GM20000 (cell line): ENCODE measurements around the gene SLC29A1.

Source experiments
- DNase-seq: peaks from one replicate; pipeline ENCODE4 v3.0.0; 2012; ENCODE audit warnings: low spot score
- CTCF ChIP-seq: IDR thresholded peaks from 2 replicates; pipeline ENCODE4 v1.5.1; 2012; ENCODE audit warnings: mild to moderate bottlenecking, control low read depth; ENCODE audit errors: extremely low read depth, missing control alignments

SLC29A1 gene

DNA sequence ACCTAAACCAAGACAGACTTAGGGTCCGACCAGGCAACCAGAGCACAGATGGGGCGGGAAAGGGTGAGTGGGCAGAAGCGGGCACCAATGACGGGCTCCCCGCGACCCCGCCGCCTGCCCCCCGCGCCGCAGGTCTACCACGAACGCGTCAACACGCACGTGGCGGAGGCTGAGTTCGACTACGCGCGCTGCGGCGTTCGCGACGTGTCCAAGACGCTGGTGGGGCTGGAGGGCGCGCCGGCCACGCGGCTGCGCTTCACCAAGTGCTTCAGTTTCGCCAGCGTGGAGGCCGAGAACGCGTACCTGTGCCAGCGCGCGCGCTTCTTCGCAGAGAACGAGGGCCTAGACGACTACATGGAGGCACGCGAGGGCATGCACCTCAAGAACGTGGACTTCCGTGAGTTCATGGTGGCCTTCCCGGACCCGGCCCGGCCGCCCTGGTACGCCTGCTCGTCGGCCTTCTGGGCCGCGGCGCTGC, 51.9 kb downstream of the SLC29A1 start:
- no peak for DNase-seq
- no peak for TF ChIP-seq CTCF

DNA sequence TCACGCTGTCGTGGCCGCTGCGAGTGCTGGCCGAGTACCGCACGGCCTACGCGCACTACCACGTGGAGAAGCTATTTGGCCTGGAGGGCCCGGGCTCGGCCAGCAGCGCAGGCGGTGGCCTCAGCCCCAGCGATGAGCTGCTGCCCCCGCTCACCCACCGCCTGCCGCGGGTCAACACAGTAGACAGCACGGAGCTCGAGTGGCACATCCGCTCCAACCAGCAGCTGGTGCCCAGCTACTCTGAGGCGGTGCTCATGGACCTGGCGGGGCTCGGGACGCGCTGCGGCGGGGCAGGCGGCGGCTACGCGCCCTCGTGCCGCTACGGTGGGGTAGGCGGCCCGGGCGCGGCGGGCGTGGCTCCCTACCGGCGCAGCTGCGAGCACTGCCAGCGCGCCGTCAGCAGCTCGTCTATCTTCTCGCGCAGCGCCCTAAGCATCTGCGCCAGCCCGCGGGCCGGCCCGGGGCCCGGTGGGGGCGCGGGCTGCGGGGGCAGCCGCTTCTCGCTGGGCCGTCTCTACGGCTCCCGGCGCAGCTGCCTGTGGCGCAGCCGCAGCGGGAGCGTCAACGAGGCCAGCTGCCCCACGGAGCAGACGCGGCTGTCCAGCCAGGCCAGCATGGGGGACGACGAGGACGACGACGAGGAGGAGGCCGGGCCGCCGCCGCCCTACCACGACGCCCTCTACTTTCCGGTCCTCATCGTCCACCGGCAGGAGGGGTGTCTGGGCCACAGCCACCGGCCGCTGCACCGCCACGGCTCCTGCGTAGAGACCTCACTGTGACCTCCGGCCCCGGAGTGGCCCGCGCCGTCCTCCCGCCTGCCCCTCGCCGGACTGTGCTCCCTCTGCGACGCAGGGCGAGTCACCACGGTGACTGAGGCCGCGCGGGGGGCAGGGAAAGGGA, 52.6 kb downstream of the SLC29A1 start:
- no peak for DNase-seq
- TF ChIP-seq CTCF, result no peak

DNA sequence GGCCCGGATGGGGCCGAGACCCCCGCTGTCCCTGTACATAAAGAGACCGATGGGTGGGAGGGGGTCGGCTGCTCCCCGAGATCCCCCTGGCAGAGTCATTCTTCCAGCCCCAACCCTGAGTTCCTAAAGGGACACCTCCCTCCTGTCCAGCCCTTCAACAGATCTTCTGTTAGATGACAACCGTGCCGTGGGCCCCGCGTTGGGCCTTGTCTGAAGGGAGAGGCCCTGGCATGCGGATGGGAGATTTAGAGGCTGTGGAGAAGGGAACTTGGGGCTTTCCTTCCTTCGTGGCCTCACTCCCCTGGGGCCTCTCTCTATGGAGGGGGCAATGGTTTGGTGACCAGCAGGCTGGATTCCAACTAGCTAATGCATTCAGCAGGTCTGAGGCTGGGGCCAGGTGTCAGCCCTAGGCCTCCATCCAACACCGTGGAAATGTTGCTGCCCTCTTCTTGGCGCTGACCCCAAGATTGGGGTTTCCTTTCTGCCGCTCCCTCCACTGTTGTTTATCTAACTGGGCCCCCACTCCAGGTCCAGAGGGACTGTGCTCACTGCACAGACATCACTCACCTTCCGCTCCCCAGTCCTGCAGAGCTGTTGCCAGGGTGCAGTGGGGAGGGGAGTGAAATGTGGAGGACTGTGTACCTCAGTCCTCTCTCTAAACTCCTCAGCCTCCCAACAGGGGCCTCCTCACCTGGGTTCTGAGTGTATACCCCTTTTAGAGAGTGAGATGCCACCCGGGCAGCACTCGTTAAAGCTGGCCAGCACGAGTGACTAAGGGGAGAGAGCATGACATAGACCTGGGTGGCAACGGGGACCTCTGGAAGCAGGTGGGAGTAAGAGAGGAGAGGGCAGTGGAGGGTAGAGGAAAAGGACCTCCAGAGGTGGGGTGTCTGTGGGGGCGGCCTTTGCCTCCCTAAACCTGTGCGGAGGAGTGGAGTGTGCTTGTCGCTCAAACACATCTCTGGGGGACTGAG, 53.6 kb downstream of the SLC29A1 start:
- DNase-seq, result no peak
- no peak for TF ChIP-seq CTCF

DNA sequence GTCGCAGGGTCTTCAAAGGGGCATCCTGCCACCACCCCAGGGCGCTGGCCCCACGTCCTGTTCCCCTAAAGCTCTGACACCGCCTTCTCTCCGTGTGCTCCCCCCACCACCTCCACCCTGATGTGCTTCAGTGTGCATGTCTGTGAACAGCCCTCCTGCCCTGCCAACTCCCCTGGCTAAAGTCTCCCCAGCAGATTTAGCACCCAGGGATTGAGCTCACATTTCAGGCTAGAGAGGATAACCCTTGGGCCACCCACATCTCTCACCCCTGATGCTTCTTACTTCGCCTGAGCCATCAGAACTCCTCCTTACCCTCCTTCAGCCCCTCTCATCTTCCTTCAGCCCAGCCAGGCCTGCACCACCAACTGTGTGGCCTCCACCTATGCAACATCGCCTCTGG, 54.4 kb downstream of the SLC29A1 start:
- no peak for DNase-seq
- TF ChIP-seq CTCF, result no peak

DNA sequence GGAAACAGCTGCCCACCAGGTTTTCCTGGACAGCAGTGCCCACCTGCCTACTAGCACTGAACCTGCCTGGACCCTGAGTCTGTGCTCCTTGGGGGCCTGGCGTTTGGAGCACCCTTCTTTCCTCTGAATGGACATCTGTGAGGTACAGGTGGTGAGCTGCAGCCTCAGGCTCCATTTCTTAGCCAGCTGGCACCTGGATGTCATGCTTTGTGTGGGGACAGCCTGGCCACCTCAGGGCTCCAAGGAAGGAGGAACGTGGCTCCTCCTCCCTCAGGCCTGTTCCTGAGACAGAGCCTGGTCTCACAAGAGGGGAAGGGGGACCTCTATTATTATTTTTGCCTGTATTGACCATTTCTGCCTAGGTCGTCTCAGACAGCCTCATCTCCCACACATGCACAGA, 54.9 kb downstream of the SLC29A1 start:
- DNase-seq, result no peak
- TF ChIP-seq CTCF, result no peak

DNA sequence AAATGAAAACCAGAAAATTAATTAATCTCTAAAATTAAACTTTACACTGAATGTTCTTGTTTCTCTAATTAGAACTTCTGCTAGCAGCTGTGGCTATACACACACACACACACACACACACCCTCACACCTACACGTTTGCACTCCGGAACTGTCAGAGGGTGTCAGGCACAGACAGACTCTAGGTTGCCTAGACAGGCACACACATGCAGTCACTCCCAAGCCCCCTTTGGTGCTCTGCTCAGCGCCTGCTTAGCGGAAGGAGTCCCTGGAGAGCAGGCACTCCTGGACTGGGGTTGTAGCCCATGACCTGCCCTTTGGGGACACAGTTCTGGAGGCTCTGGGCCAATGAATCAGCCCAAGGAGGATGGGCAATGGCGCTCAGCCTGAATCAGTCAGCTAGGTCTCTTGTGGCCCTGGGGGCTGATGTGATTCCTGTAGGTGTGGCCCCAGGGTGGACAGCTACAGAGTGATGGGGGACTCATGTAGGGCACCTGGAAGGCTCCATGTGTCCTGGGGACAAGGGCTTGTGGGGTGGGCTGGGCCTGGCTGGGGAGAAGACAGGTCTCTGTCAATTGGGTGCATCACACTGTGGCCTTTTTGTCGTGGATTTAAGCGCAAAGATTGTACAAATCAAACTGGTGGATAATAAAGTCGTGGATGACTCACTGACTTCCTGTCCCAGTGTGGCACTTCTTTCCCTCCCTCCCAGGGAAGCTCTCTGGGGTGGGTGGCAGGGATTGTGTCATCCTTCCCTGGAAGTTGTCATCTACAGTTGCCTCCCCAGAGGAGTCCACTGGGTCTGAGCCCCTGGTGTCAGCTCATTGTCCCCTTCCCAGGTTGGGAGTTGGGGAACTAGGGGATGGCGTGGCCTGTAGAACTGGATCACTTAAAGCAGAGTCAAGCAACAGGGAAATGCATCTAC, 55.6 kb downstream of the SLC29A1 start:
- DNase-seq, result no peak
- no peak for TF ChIP-seq CTCF
